PC-9 (cell line): ENCODE results near the gene CGB5. TPM values are rescaled to one million over a fixed set of nuclear protein-coding genes. Genes with fewer than 3 reads are reported as not detected.

Experiments
- BruUV-seq: library from RNA; stranded (reverse); fragments of 400-500 nt; replicated peaks from 2 replicates; lab custom pipeline; 2021; lab: Mats Ljungman, UMichigan
- CTCF ChIA-PET: fragments of 300-600 bp; sonication (Branson Sonifier 250); formaldehyde crosslinking; loops from one replicate; lab custom pipeline; 2022; ENCODE audit warnings: antibody characterized with exemption; lab: Charles Lee
- POLR2A ChIA-PET: fragments of 300-600 bp; sonication (Branson Sonifier 250); formaldehyde crosslinking; loops from one replicate; lab custom pipeline; 2022; ENCODE audit warnings: antibody characterized with exemption; ENCODE audit not compliant: unreplicated experiment; lab: Charles Lee
- DNase-seq, 2 experiments: peaks; one replicate each; pipeline versions ENCODE4 v3.0.0 to v3.0.0-alpha.2; 2015 to 2022; ENCODE audit warnings: mixed read lengths in 1 of 2
- H2AFZ ChIP-seq: fragments of 200-600 bp; sonication (generic); 2 replicates; pipeline ENCODE4 v1.8.1; 2017; ENCODE audit warnings: antibody characterized with exemption
- H3F3A ChIP-seq: fragments of 200-600 bp; sonication (generic); 2 replicates; pipeline ENCODE4 v1.8.1; 2017; ENCODE audit warnings: antibody characterized with exemption, mild to moderate bottlenecking, low read depth; ENCODE audit not compliant: insufficient read depth
- H3K27ac ChIP-seq: fragments of 200-600 bp; sonication (generic); 2 replicates; pipeline ENCODE4 v1.6.1; 2016; ENCODE audit warnings: mixed run types
- H3K27me3 ChIP-seq: fragments of 200-600 bp; sonication (generic); 2 replicates; pipeline ENCODE4 v1.6.1; 2016; ENCODE audit warnings: low read depth, mixed run types; ENCODE audit not compliant: insufficient read depth
- H3K36me3 ChIP-seq: fragments of 200-600 bp; sonication (generic); 2 replicates; pipeline ENCODE4 v1.6.1; 2016; ENCODE audit warnings: low read depth, mixed run types
- H3K4me1 ChIP-seq: fragments of 200-600 bp; sonication (generic); replicated peaks from 2 replicates; pipeline ENCODE4 v1.6.1; 2016; ENCODE audit warnings: mixed run types; ENCODE audit not compliant: insufficient read depth
- H3K4me2 ChIP-seq: fragments of 200-600 bp; sonication (generic); 2 replicates; pipeline ENCODE4 v1.6.1; 2017; ENCODE audit warnings: mixed run types
- H3K4me3 ChIP-seq: fragments of 200-600 bp; sonication (generic); 2 replicates; pipeline ENCODE4 v1.6.1; 2016; ENCODE audit warnings: mixed run types
- H3K79me2 ChIP-seq: fragments of 200-600 bp; sonication (generic); 2 replicates; pipeline ENCODE4 v1.6.1; 2017; ENCODE audit warnings: low read depth, mixed run types
- H3K9me2 ChIP-seq: fragments of 200-600 bp; sonication (generic); 2 replicates; pipeline ENCODE4 v1.8.1; 2017; ENCODE audit warnings: mild to moderate bottlenecking; ENCODE audit not compliant: insufficient read depth
- H3K9me3 ChIP-seq: fragments of 200-600 bp; sonication (generic); 2 replicates; pipeline ENCODE4 v1.8.1; 2016; ENCODE audit warnings: low read depth; ENCODE audit not compliant: insufficient read depth
- H4K20me1 ChIP-seq: fragments of 200-600 bp; sonication (generic); 2 replicates; pipeline ENCODE4 v1.8.1; 2017; ENCODE audit not compliant: insufficient read depth
- EZH2 ChIP-seq: fragments of 200-600 bp; sonication (generic); IDR thresholded peaks from 2 replicates; pipeline ENCODE4 v1.8.0; 2017; ENCODE audit warnings: antibody characterized with exemption, low read depth
- intact Hi-C: fragments of 100-400 bp; cut with micrococcal nuclease; formaldehyde crosslinking; loops from one replicate; pipeline ENCODE4 v1.10.0; 2022; ENCODE audit not compliant: unreplicated experiment
- total RNA-seq: library from RNA; stranded (reverse); gene quantifications from 2 replicates; pipeline ENCODE4 v1.2.3, GENCODE V29; 2021
- TF ChIP-seq, protein P1 (sequence below): fragments of 200-600 bp; sonication (generic); conservative IDR thresholded peaks from 2 replicates; pipeline ENCODE4 v1.6.1; 2017; ENCODE audit warnings: mixed run types, antibody characterized with exemption, mild to moderate bottlenecking, moderate library complexity

CGB5 gene
- total RNA-seq, 1 experiment from 2014 or later, result 1.9 TPM

DNA sequence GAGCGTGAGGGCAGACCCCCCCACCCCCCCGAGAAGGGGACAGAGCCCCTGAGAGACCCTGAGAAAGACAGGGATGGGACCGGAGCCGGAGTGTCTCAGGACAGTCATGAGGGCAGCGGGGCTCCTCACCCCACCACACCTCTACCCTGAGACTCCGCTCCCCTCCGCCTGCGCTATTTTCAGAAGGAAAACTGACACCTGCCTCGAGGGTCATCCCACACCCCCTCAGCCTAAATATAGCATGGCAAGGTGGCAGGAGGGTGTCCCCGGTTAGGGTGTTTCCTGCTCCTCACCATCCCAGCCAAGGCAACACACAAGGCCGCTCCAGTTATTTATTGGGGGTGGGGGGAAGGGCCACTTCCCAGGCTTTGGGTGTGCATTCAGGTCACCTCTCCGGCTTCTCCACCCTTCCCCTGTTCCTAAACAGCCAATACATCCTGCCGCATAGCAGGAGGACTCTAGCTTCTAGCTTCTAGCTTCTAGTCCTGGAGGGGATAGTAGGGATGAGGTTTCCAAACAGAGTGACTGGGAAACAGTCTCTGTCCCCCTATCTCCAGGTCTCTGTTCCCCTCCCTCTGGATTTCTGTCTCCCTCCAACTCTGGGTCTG lies 22.4 kb downstream of the CGB5 start:
- ChIA-PET POLR2A (no interaction called here), CTCF (interaction anchor here (1.1 kb wide), 1 partner anchor 48 kb away, joined by 8 read pairs; no protein-coding TSS in a partner anchor)
- Histone ChIP-seq H3K9me2 (no peaks in the 10 kb centered on the region), H3K9me3 (no peaks in the 10 kb centered on the region), H3K36me3 (no peaks in the 10 kb centered on the region), H3K4me1 (peaks cover 7% of the 10 kb centered on the region; the same call in 1 of the 2 replicates), H3K27me3 (peaks cover 27% of the 10 kb centered on the region), H3K79me2 (no peaks in the 10 kb centered on the region), H2AFZ (no peak overlapping the region), H3K4me2 (no peak overlapping the region), H3K27ac (no peak overlapping the region), H4K20me1 (no peaks in the 10 kb centered on the region), H3K4me3 (no peak overlapping the region), H3F3A (peaks cover 31% of the 10 kb centered on the region)
- DNase-seq, result no peak
- intact Hi-C loops, result no loop called here
- TF ChIP-seq, protein P1, sequence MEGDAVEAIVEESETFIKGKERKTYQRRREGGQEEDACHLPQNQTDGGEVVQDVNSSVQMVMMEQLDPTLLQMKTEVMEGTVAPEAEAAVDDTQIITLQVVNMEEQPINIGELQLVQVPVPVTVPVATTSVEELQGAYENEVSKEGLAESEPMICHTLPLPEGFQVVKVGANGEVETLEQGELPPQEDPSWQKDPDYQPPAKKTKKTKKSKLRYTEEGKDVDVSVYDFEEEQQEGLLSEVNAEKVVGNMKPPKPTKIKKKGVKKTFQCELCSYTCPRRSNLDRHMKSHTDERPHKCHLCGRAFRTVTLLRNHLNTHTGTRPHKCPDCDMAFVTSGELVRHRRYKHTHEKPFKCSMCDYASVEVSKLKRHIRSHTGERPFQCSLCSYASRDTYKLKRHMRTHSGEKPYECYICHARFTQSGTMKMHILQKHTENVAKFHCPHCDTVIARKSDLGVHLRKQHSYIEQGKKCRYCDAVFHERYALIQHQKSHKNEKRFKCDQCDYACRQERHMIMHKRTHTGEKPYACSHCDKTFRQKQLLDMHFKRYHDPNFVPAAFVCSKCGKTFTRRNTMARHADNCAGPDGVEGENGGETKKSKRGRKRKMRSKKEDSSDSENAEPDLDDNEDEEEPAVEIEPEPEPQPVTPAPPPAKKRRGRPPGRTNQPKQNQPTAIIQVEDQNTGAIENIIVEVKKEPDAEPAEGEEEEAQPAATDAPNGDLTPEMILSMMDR, result no peak
- TF ChIP-seq EZH2, result no peak
- BruUV-seq, result no TSS peak

DNA sequence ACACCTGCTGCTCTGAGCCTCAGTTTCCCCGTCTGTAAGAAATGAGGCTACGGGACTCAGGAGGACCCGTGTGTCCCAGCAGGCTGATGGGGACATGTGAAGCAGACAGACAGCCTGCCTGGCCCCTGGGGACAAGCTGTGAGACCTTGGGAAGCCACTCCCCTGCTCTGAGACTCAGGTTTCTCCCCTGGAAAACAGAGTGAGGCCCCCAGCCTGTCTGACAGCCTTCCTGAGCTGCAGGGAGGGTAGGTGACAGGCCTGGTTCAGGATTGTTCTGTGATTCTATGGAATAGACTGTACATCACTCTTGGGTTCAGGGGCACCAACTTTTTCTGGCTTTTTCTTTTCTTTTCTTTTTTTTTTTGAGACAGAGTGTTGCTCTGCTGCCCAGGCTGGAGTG lies 23.9 kb downstream of the CGB5 start:
- BruUV-seq, result no TSS peak
- no peaks in the 10 kb centered on the region for H3K79me2 ChIP-seq
- no peak overlapping the region for H3K4me3 ChIP-seq
- H3K4me2 ChIP-seq, result no peak overlapping the region
- no peaks in the 10 kb centered on the region for H3K9me3 ChIP-seq
- H4K20me1 ChIP-seq, result no peaks in the 10 kb centered on the region
- peaks cover 30% of the 10 kb centered on the region for H3K27me3 ChIP-seq
- H3K4me1 ChIP-seq, result peaks cover 7% of the 10 kb centered on the region; the same call in 1 of the 2 replicates
- peaks cover 31% of the 10 kb centered on the region; the same call in 1 of the 2 replicates for H3F3A ChIP-seq
- no peak for DNase-seq
- no peaks in the 10 kb centered on the region for H3K9me2 ChIP-seq
- no peak overlapping the region for H2AFZ ChIP-seq
- intact Hi-C loops, result no loop called here
- ChIA-PET POLR2A (no interaction called here), CTCF (interaction anchor here (0.6 kb wide), 1 partner anchor 66 kb away, joined by 6 read pairs; no protein-coding TSS in a partner anchor)
- H3K27ac ChIP-seq, result no peak overlapping the region
- no peak for TF ChIP-seq EZH2
- TF ChIP-seq, protein P1, result no peak
- H3K36me3 ChIP-seq, result no peaks in the 10 kb centered on the region

DNA sequence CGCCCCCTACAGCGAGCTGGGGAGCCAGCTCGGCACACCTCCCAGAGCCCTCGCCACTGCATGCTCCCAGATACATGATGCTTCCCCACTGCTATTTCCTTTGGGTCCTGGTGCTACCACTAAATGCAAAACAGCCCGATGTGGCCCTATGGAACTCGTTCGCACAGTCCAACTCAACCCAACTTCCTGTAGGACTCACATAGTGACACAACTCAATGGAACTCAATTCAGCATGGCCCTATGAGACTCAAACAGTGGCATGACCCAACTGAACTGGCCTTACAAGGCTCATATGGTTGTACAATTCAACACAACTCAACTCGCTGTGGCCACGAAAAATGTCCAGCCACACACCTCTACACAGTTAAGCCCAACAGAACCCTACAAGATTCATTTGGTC lies 25.4 kb downstream of the CGB5 start:
- H3F3A ChIP-seq, result peaks cover 21% of the 10 kb centered on the region; the same call in 1 of the 2 replicates
- BruUV-seq, result no TSS peak
- H3K4me1 ChIP-seq, result peaks cover 11% of the 10 kb centered on the region
- no peaks in the 10 kb centered on the region for H4K20me1 ChIP-seq
- DNase-seq, result no peak
- intact Hi-C loops, result no loop called here
- no peak overlapping the region for H3K4me3 ChIP-seq
- CTCF ChIA-PET, result interaction anchor here (0.6 kb wide), 1 partner anchor 330 kb away, joined by 4 read pairs; no protein-coding TSS in a partner anchor
- H3K9me2 ChIP-seq, result no peaks in the 10 kb centered on the region
- no peaks in the 10 kb centered on the region for H3K36me3 ChIP-seq
- no peak overlapping the region for H3K4me2 ChIP-seq
- no peak overlapping the region for H2AFZ ChIP-seq
- H3K79me2 ChIP-seq, result no peaks in the 10 kb centered on the region
- POLR2A ChIA-PET, result no interaction called here
- no peaks in the 10 kb centered on the region for H3K9me3 ChIP-seq
- peaks cover 41% of the 10 kb centered on the region for H3K27me3 ChIP-seq
- TF ChIP-seq EZH2, result no peak
- TF ChIP-seq, protein P1, result no peak
- no peak overlapping the region for H3K27ac ChIP-seq
